SK-N-SH treated with all-trans-retinoic acid at 6 μM for 48 hours (cell line): Measurements from ENCODE around the gene KNDC1.

Experiments used
- ARNTL ChIP-seq: fragments of 450-650 bp; formaldehyde crosslinking; IDR thresholded peaks from 2 replicates; pipeline ENCODE4 v1.5.0; 2020; ENCODE audit warnings: low read depth, mild to moderate bottlenecking, moderate library complexity, borderline replicate concordance
- GLIS3 ChIP-seq: fragments of 250-450 bp; sonication (Bioruptor Pico); IDR thresholded peaks from 2 replicates; pipeline ENCODE4 v1.5.0; 2020; ENCODE audit warnings: mild to moderate bottlenecking, moderate library complexity
- ZFP3 ChIP-seq: fragments of 250-450 bp; sonication (Bioruptor Pico); IDR thresholded peaks from 2 replicates; pipeline ENCODE4 v1.5.0; 2020; ENCODE audit warnings: mild to moderate bottlenecking, moderate library complexity
- ZFP30 ChIP-seq: fragments of 450-650 bp; formaldehyde crosslinking; IDR thresholded peaks from 2 replicates; pipeline ENCODE4 v1.5.0; 2022; ENCODE audit warnings: mild to moderate bottlenecking, moderate library complexity
- ZNF8 ChIP-seq: fragments of 450-650 bp; formaldehyde crosslinking; IDR thresholded peaks from 2 replicates; pipeline ENCODE4 v1.5.0; 2020; ENCODE audit warnings: mild to moderate bottlenecking, moderate library complexity
- TF ChIP-seq, protein P1 (sequence below): fragments of 250-450 bp; sonication (Bioruptor Pico); IDR thresholded peaks from 2 replicates; pipeline ENCODE4 v1.8.0; 2020; ENCODE audit warnings: mild to moderate bottlenecking, moderate library complexity, borderline replicate concordance
- TF ChIP-seq, protein P2 (sequence below): fragments of 250-450 bp; sonication (Bioruptor Pico); IDR thresholded peaks from 2 replicates; pipeline ENCODE4 v1.5.1; 2020; ENCODE audit warnings: low read depth, mild to moderate bottlenecking, moderate library complexity

DNA sequence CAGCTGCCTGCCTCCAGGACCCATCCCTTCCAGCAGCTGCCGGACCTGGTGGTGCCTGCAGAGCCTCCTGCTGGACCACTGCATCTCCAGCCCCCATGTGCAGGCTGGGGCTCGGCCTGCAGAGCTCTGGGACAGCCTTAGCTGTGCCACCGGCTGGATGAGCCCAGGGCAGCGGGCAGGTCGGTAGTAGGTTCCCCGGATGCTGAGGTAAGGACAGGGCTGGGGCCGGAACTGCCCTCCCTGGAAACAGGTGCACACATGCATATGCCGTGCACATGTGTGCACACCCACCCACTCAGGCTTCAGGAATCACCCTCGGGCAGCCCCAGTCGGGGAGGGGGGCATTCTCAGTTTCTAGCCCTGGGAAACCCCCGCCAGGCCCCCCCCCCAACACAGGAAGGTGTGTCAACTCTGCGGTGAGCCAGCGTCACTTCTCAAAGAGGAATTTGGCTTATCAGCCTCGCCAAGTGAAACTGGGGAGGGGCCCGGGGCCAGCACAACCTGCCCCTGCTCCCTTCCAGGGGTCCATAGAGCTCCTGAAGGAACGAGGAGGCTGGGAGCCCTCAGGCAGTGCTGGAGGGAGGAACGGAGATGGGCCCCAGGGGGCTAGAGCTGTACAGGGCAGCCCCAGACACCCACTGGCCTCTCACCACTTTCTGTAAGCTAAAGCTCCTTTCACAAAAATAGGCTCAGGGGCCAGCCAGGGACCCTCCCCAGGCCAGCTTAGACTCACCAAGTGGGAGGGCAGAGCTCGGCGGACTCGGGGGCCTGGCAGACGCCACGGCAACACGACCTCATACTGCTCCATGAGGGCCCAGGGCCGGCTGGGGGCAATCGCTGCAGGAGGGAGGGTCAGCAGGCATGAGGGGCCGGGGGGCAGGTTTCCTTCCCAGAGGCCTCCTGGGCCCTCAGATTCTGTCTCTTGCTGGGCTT, 115.0 kb downstream of the KNDC1 start:
- TF ChIP-seq ZNF8 (CRISPR knock-in tag) (no peak), ARNTL (no peak), ZFP30 (no peak), ZFP3 (CRISPR knock-in tag) (no peak), GLIS3 (CRISPR knock-in tag) (no peak)
- TF ChIP-seq, protein P1, sequence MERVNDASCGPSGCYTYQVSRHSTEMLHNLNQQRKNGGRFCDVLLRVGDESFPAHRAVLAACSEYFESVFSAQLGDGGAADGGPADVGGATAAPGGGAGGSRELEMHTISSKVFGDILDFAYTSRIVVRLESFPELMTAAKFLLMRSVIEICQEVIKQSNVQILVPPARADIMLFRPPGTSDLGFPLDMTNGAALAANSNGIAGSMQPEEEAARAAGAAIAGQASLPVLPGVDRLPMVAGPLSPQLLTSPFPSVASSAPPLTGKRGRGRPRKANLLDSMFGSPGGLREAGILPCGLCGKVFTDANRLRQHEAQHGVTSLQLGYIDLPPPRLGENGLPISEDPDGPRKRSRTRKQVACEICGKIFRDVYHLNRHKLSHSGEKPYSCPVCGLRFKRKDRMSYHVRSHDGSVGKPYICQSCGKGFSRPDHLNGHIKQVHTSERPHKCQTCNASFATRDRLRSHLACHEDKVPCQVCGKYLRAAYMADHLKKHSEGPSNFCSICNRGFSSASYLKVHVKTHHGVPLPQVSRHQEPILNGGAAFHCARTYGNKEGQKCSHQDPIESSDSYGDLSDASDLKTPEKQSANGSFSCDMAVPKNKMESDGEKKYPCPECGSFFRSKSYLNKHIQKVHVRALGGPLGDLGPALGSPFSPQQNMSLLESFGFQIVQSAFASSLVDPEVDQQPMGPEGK = no peak
- TF ChIP-seq, protein P2, sequence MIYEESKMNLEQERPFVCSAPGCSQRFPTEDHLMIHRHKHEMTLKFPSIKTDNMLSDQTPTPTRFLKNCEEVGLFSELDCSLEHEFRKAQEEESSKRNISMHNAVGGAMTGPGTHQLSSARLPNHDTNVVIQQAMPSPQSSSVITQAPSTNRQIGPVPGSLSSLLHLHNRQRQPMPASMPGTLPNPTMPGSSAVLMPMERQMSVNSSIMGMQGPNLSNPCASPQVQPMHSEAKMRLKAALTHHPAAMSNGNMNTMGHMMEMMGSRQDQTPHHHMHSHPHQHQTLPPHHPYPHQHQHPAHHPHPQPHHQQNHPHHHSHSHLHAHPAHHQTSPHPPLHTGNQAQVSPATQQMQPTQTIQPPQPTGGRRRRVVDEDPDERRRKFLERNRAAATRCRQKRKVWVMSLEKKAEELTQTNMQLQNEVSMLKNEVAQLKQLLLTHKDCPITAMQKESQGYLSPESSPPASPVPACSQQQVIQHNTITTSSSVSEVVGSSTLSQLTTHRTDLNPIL (CRISPR knock-in tag) = no peak
